ENCODE results near the gene PECR. TPM values are rescaled to one million over a fixed set of nuclear protein-coding genes. Genes with fewer than 3 reads are reported as not detected.

PECR gene
- total and polyA plus RNA-seq, 4 donors: 10.6 to 25.9 (median 13.4) TPM

DNA sequence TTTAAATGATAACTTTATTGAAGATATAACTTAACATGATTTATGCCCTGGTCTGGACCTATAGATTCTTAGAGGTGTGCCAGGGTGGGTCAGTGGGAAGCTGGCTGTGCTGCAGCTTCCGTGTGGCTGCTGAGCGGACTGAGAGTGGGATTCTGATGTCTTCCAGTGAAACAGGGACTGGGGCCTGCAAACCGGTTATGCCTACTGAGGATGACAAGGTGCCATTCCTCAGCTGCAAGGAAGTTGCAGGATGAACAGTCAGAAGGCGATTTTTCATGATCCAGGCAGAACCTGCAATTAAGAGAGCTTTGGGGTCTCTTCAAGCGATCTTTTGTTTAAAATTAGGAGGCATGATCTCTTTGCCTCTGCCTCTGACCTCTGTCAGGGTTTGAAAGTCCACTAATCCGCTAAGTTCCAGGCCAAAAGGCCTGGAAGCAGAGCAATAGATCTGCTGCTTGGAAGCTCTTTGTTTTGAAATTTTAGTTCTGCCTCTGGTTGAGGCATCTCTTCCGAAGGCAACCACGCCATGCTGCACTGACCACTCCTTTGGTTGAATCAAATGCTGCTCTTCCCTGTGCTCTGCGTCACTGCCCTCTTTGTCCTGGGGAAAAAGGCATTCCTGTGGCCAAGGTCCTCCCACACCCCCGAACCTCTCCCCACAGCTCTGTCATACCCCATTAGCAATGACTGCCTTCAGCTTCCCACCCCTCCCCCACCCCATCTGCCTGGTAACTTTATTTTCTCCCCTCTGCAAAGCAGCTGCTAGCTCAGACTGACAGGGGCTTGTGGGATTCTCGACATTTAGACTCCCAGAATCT lies 2.1 kb upstream of the PECR start:
- TF ChIP-seq, protein P1, sequence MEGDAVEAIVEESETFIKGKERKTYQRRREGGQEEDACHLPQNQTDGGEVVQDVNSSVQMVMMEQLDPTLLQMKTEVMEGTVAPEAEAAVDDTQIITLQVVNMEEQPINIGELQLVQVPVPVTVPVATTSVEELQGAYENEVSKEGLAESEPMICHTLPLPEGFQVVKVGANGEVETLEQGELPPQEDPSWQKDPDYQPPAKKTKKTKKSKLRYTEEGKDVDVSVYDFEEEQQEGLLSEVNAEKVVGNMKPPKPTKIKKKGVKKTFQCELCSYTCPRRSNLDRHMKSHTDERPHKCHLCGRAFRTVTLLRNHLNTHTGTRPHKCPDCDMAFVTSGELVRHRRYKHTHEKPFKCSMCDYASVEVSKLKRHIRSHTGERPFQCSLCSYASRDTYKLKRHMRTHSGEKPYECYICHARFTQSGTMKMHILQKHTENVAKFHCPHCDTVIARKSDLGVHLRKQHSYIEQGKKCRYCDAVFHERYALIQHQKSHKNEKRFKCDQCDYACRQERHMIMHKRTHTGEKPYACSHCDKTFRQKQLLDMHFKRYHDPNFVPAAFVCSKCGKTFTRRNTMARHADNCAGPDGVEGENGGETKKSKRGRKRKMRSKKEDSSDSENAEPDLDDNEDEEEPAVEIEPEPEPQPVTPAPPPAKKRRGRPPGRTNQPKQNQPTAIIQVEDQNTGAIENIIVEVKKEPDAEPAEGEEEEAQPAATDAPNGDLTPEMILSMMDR (IDR thresholded peaks at IDR 0.05; ENCODE audit: control extremely low read depth, extremely low read depth): no peak
- ATAC-seq (ENCODE audit: insufficient read depth, low FRiP score) (no peak), DNase-seq (no peak)
- H3K27ac ChIP-seq (ENCODE audit: low read depth in 1 of 2, low read length in 1 of 2): no peak overlapping the region
- H3K36me3 ChIP-seq (ENCODE audit: control insufficient read depth in 4 of 4, insufficient read depth in 4 of 4, low read length in 4 of 4): no peaks in the 10 kb centered on the region
- peaks cover 0 to 14% (median 0%) of the 10 kb centered on the region in 5 donors for H3K4me1 ChIP-seq (ENCODE audit: control insufficient read depth in 5 of 5, insufficient read depth in 5 of 5, low read length in 5 of 5)
- H3K9me3 ChIP-seq (ENCODE audit: control insufficient read depth in 4 of 4, insufficient read depth in 3 of 4, low read length in 3 of 4): no peaks in the 10 kb centered on the region
- no peak overlapping the region for H3K4me3 ChIP-seq
- no peak overlapping the region for H3K9ac ChIP-seq (ENCODE audit: insufficient read depth in 1 of 2, low read length in 2 of 2)
- H3K27me3 ChIP-seq (ENCODE audit: control insufficient read depth in 3 of 3, insufficient read depth in 3 of 3, low read length in 2 of 3): peaks cover 0 to 3% (median 3%) of the 10 kb centered on the region in 3 donors
- 91 to 94% methylated on average over 11 of the region's 11 CpGs for WGBS, 2 donors

- TF ChIP-seq, protein P1 (IDR thresholded peaks at IDR 0.05; ENCODE audit: control extremely low read depth, extremely low read depth): no peak
- H3K36me3 ChIP-seq (ENCODE audit: control insufficient read depth in 4 of 4, insufficient read depth in 4 of 4, low read length in 4 of 4): no peaks in the 10 kb centered on the region
- no peak overlapping the region for H3K4me3 ChIP-seq
- WGBS, 2 donors: 57 to 69% methylated on average over 3 of the region's 3 CpGs
- peaks cover 0 to 3% (median 3%) of the 10 kb centered on the region in 3 donors for H3K27me3 ChIP-seq (ENCODE audit: control insufficient read depth in 3 of 3, insufficient read depth in 3 of 3, low read length in 2 of 3)
- no peak overlapping the region for H3K9ac ChIP-seq (ENCODE audit: insufficient read depth in 1 of 2, low read length in 2 of 2)
- H3K27ac ChIP-seq (ENCODE audit: low read depth in 1 of 2, low read length in 1 of 2): no peak overlapping the region
- peaks cover 0 to 14% (median 0%) of the 10 kb centered on the region in 5 donors for H3K4me1 ChIP-seq (ENCODE audit: control insufficient read depth in 5 of 5, insufficient read depth in 5 of 5, low read length in 5 of 5)
- no peaks in the 10 kb centered on the region for H3K9me3 ChIP-seq (ENCODE audit: control insufficient read depth in 4 of 4, insufficient read depth in 3 of 4, low read length in 3 of 4)
- no peak for DNase-seq
- ATAC-seq (ENCODE audit: insufficient read depth, low FRiP score): no peak
Measured at GRCh38 chr2:216082805-216083204, 1.2 kb upstream of the PECR start.

GRCh38 chr2:216082117-216082711 lies 605 bp upstream of the PECR start:
- 14 to 19% methylated on average over 22 of the region's 22 CpGs for WGBS, 2 donors
- DNase-seq: peak in 1 of 3 donors; percentile 29
- H3K4me3 ChIP-seq: peak overlapping the region; percentile 98
- peak overlapping the region in 1 of 2 donors; percentile 76 for H3K9ac ChIP-seq (ENCODE audit: insufficient read depth in 1 of 2, low read length in 2 of 2)
- no peak overlapping the region for H3K27ac ChIP-seq (ENCODE audit: low read depth in 1 of 2, low read length in 1 of 2)
- H3K36me3 ChIP-seq (ENCODE audit: control insufficient read depth in 4 of 4, insufficient read depth in 4 of 4, low read length in 4 of 4): no peaks in the 10 kb centered on the region
- peaks cover 0 to 14% (median 0%) of the 10 kb centered on the region in 5 donors for H3K4me1 ChIP-seq (ENCODE audit: control insufficient read depth in 5 of 5, insufficient read depth in 5 of 5, low read length in 5 of 5)
- TF ChIP-seq, protein P1 (IDR thresholded peaks at IDR 0.05; ENCODE audit: control extremely low read depth, extremely low read depth): no peak
- H3K9me3 ChIP-seq (ENCODE audit: control insufficient read depth in 4 of 4, insufficient read depth in 3 of 4, low read length in 3 of 4): no peaks in the 10 kb centered on the region
- peak; percentile 19 for ATAC-seq (ENCODE audit: insufficient read depth, low FRiP score)
- peaks cover 0 to 3% (median 3%) of the 10 kb centered on the region in 3 donors for H3K27me3 ChIP-seq (ENCODE audit: control insufficient read depth in 3 of 3, insufficient read depth in 3 of 3, low read length in 2 of 3)
